Adrenal gland (tissue), 12 donors: Measurements from ENCODE around the gene C4B. TPM values are rescaled to one million over a fixed set of nuclear protein-coding genes. Genes with fewer than 3 reads are reported as not detected.

ENCODE experiments used
- DNase-seq, 7 donors: peaks; one replicate each; pipeline ENCODE4 v3.0.0-alpha.2; 2019 to 2020
- H3K27ac ChIP-seq, 5 donors: fragments of 200-600 bp; sonication (generic) in 4 of 5; 1 replicate in 3 of 5; 2 replicates in 2 of 5; pipeline versions ENCODE4 v1.5.1 to v1.8.0; 2016 to 2020; ENCODE audit warnings: mild to moderate bottlenecking in 1 of 5
- H3K27me3 ChIP-seq: fragments of 200-600 bp; 2 replicates; pipeline ENCODE4 v1.8.0; 2021
- H3K36me3 ChIP-seq, 2 donors: fragments of 200-600 bp; replicated peaks in 1 of 2; 1 replicate in 1 of 2; 2 replicates in 1 of 2; pipeline versions ENCODE4 v1.5.1 to v1.8.0; 2018 to 2022
- H3K4me1 ChIP-seq, 2 donors: fragments of 200-600 bp; replicated peaks in 1 of 2; 1 replicate in 1 of 2; 2 replicates in 1 of 2; pipeline versions ENCODE4 v1.5.1 to v1.8.0; 2018 to 2021
- H3K4me3 ChIP-seq, 4 donors: fragments of 200-600 bp; sonication (generic) in 3 of 4; one replicate each; pipeline ENCODE4 v1.5.1; 2016 to 2018
- H3K9me3 ChIP-seq, 3 donors: fragments of 200-600 bp; sonication (generic) in 1 of 3; replicated peaks in 1 of 3; 1 replicate in 2 of 3; 2 replicates in 1 of 3; pipeline versions ENCODE4 v1.5.1 to v1.8.0; 2016 to 2021
- POLR2A ChIP-seq, 2 donors: fragments of 450-650 bp; IDR thresholded peaks; one replicate each; pipeline ENCODE4 v1.6.1; 2017; ENCODE audit warnings: antibody characterized with exemption in 2 of 2, mild to moderate bottlenecking in 2 of 2, moderate library complexity in 1 of 2
- WGBS, 4 donors: extraction: QIAGEN DNeasy Blood & Tissue Kit in 2 of 4; methylation state at CpG; one replicate each; pipeline versions ENCODE4 v1.1.5 to v1.1.7; 2013 to 2017; 5-methylcytosine and 5-hydroxymethylcytosine counted together
- intact Hi-C, 2 donors: fragments of 100-400 bp; cut with DNase I; formaldehyde crosslinking; loops; one replicate each; pipeline versions ENCODE4 v1.14.1 to v1.15.0; 2022 to 2023
- polyA plus RNA-seq, 3 donors: library from polyadenylated mRNA; stranded (reverse); fragments of 200-250 nt in 2 of 3; fragments of 350-450 nt in 1 of 3; fragmentation: Illumina TruSeq in 1 of 3; extraction: RNeasy Lipid Tissue Mini Kit (QIAGEN cat#74804) in 1 of 3; gene quantifications; one replicate each; pipeline ENCODE4 v1.2.3, GENCODE V29; 2013 to 2014
- small RNA-seq, 2 donors: library from RNA; depleted of rRNA; stranded (forward); fragments of <200 nt; gene quantifications; one replicate each; pipeline ENCODE3, GENCODE V24; 2016
- total RNA-seq, 9 donors: library from RNA; depleted of rRNA in 4 of 9; stranded (reverse); fragments of >200 nt in 4 of 9; fragments of 120-200 nt in 1 of 9; fragmentation: NEBNext Ultra II Directional in 1 of 9; extraction: Animal tissue kit (Norgen Biotek cat#: 25700) in 1 of 9; gene quantifications; one replicate each; pipeline versions ENCODE4 v1.1.0 to v1.2.4, GENCODE V29; 2013 to 2023
- TF ChIP-seq, protein P1 (sequence below), 6 experiments: fragments of 450-650 bp in 4 of 6; fragments of 200-600 bp in 2 of 6; sonication (generic) in 1 of 6; IDR thresholded peaks; 1 replicate in 5 of 6; 2 replicates in 1 of 6; pipeline versions ENCODE4 v1.5.1 to v1.8.0; 2016 to 2021; ENCODE audit warnings: antibody characterized with exemption in 6 of 6, mild to moderate bottlenecking in 2 of 6, moderate library complexity in 1 of 6
- donor health status: healthy with polysubstance abuse.
- donor health status: Bipolar disorder and iron deficiency.
- donor health status: DM: yes; HTN: yes; CAD: no.
- donor health status: DM: no; HTN: no; CAD: no.
- donor health status: DM: no; HTN: no; CAD: no.
- donor health status: DM: yes; HTN: yes; CAD: no.

The C4B gene
- total and polyA plus RNA-seq, 12 donors: 236 to 5,092 (median 1,284) TPM

- intact Hi-C loops: no loop called here
- Histone ChIP-seq H3K4me3 (no peak overlapping the region), H3K27me3 (no peaks in the 10 kb centered on the region), H3K27ac (peak overlapping the region in 3 of 5 donors; percentile 7 to 87 (median 62)), H3K36me3 (no peaks in the 10 kb centered on the region), H3K9me3 (no peaks in the 10 kb centered on the region), H3K4me1 (peaks cover 28 to 53% of the 10 kb centered on the region in 2 donors)
- 54 to 79% (median 67%) methylated on average over 9 of the region's 9 CpGs for WGBS, 4 donors
- DNase-seq: peak in 6 of 7 donors; percentile 64 to 80 (median 72)
- TF ChIP-seq, protein P1, sequence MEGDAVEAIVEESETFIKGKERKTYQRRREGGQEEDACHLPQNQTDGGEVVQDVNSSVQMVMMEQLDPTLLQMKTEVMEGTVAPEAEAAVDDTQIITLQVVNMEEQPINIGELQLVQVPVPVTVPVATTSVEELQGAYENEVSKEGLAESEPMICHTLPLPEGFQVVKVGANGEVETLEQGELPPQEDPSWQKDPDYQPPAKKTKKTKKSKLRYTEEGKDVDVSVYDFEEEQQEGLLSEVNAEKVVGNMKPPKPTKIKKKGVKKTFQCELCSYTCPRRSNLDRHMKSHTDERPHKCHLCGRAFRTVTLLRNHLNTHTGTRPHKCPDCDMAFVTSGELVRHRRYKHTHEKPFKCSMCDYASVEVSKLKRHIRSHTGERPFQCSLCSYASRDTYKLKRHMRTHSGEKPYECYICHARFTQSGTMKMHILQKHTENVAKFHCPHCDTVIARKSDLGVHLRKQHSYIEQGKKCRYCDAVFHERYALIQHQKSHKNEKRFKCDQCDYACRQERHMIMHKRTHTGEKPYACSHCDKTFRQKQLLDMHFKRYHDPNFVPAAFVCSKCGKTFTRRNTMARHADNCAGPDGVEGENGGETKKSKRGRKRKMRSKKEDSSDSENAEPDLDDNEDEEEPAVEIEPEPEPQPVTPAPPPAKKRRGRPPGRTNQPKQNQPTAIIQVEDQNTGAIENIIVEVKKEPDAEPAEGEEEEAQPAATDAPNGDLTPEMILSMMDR (IDR thresholded peaks at IDR 0.05): no peak
- TF ChIP-seq POLR2A (IDR thresholded peaks at IDR 0.05): no peak
Measured at GRCh38 chr6:32082935-32083334, 68.3 kb downstream of the C4B start.

DNA sequence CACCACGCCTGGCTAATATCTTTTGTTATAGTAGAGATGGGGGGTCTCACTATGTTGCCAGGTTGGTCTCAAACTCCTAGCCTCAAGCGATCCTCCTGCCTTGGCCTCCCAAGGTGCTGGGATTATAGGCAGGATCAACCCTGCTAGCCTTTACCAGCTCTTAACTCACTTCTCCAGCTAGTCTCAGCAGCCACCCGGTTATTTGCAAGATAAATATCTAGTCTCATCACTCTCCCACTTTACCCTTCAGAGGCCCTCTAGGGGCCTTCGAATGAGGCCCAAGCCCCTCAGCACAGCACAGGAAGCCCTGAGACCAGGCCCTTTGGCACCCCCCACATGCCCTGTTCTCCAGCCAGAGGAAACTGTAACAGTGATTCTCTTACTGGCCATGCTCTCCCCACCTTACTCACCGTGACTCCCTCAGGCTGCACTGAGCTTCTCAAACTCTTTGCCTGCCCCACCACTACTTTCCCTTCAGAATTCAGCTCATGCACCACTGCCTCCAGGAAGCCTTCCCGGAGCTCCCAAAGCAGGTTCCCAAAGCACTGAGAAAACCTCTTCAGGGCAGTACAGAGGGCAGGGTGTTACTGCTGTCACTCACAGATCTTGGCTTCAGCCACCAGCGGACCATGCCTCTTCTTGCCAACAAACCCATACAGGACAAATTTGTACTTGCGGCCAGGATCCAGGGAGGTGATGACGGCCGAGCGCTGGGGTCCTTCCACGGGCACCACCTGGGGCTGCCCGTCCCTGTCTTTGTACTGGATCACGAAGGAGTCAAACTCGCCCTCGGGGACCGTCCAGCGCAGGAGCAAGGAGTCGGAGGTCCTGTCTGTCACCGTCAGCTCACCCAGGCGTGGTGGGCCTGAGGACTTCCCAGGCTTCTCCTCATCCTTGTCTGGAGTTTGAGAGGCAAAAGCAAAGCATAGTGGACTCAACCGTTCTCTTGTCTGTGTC, 69.5 kb downstream of the C4B start:
- DNase-seq: no peak
- intact Hi-C loops: no loop called here
- TF ChIP-seq POLR2A (IDR thresholded peaks at IDR 0.05): no peak
- TF ChIP-seq, protein P1 (IDR thresholded peaks at IDR 0.05): no peak
- Histone ChIP-seq H3K9me3 (no peaks in the 10 kb centered on the region), H3K4me3 (no peak overlapping the region), H3K36me3 (no peaks in the 10 kb centered on the region), H3K4me1 (peaks cover 24 to 48% of the 10 kb centered on the region in 2 donors), H3K27me3 (no peaks in the 10 kb centered on the region), H3K27ac (peak overlapping the region in 2 of 5 donors; percentile 7 to 87)
- 92 to 94% (median 94%) methylated on average over 15 to 22 of the region's 22 CpGs for whole genome bisulfite sequencing, 4 donors

GRCh38 chr6:32084780-32085179, 70.2 kb downstream of the C4B start:
- 85 to 98% (median 92%) methylated on average over 2 of the region's 2 CpGs for WGBS, 4 donors
- Histone ChIP-seq H3K9me3 (no peaks in the 10 kb centered on the region), H3K4me3 (no peak overlapping the region), H3K27ac (peak overlapping the region in 1 of 5 donors; percentile 87), H3K4me1 (peaks cover 22 to 41% of the 10 kb centered on the region in 2 donors), H3K27me3 (no peaks in the 10 kb centered on the region), H3K36me3 (no peaks in the 10 kb centered on the region)
- TF ChIP-seq, protein P1 (IDR thresholded peaks at IDR 0.05): no peak
- no peak for TF ChIP-seq POLR2A (IDR thresholded peaks at IDR 0.05)
- intact Hi-C loops: no loop called here
- DNase-seq: no peak

Small RNA genes lying within 50 kb of the gene (small RNA-seq; reads per million reads assigned to genes)
- 0 reads per million in 2 donors for gene RNA5SP206

Other genes with a start within 250 kb of the C4B start
- 1 to 10 TPM in 2 of 9 donors, under 1 TPM in 7; 0.17 to 2.3 (median 0.36) TPM for gene VWA7, start 237.5 kb upstream of the C4B start, total RNA-seq
- 1 to 10 TPM in 2 of 3 donors, under 1 TPM in 1; 0.74 to 8.1 (median 1.1) TPM for gene VWA7, start 237.5 kb upstream of the C4B start, polyA plus RNA-seq
- 10 to 100 TPM; 15.0 to 90.8 (median 54.9) TPM for gene VARS1, start 219.0 kb upstream of the C4B start, total RNA-seq
- 10 to 100 TPM; 58.6 to 74.6 (median 59.2) TPM for gene VARS1, start 219.0 kb upstream of the C4B start, polyA plus RNA-seq
- 10 to 100 TPM; 29.2 to 61.3 (median 43.5) TPM for gene LSM2, start 207.8 kb upstream of the C4B start, total RNA-seq
- gene LSM2, start 207.8 kb upstream of the C4B start, polyA plus RNA-seq: 10 to 100 TPM; 28.0 to 55.2 (median 42.8) TPM
- gene HSPA1L, start 199.5 kb upstream of the C4B start, total RNA-seq: 1 to 10 TPM in 8 of 9 donors, under 1 TPM in 1; 0.79 to 4.3 (median 1.9) TPM
- gene HSPA1L, start 199.5 kb upstream of the C4B start, polyA plus RNA-seq: 1 to 10 TPM; 1.0 to 5.3 (median 1.1) TPM
- gene HSPA1A, start 199.3 kb upstream of the C4B start, total RNA-seq: 100 to 1,000 TPM; 102 to 261 (median 211) TPM
- gene HSPA1A, start 199.3 kb upstream of the C4B start, polyA plus RNA-seq: 10 to 100 TPM; 48.5 to 89.4 (median 84.3) TPM
- gene HSPA1B, start 187.1 kb upstream of the C4B start, total RNA-seq: 100 to 1,000 TPM; 156 to 424 (median 265) TPM
- 100 to 1,000 TPM in 1 of 3 donors, 10 to 100 TPM in 2; 29.0 to 102 (median 38.6) TPM for gene HSPA1B, start 187.1 kb upstream of the C4B start, polyA plus RNA-seq
- gene NEU1, start 152.0 kb upstream of the C4B start, total RNA-seq: 100 to 1,000 TPM; 101 to 178 (median 118) TPM
- 10 to 100 TPM; 57.8 to 94.7 (median 85.9) TPM for gene NEU1, start 152.0 kb upstream of the C4B start, polyA plus RNA-seq
- gene SLC44A4, start 135.8 kb upstream of the C4B start, total RNA-seq: 10 to 100 TPM in 7 of 9 donors, 1 to 10 TPM in 2; 1.2 to 30.1 (median 16.4) TPM
- 1 to 10 TPM; 4.7 to 7.7 (median 5.1) TPM for gene SLC44A4, start 135.8 kb upstream of the C4B start, polyA plus RNA-seq
- gene EHMT2, start 117.1 kb upstream of the C4B start, total RNA-seq: 10 to 100 TPM; 22.5 to 67.6 (median 43.1) TPM
- gene EHMT2, start 117.1 kb upstream of the C4B start, polyA plus RNA-seq: 100 to 1,000 TPM in 1 of 3 donors, 10 to 100 TPM in 2; 16.8 to 107 (median 59.4) TPM
- 10 to 100 TPM in 1 of 9 donors, 1 to 10 TPM in 6, under 1 TPM in 2; 0.69 to 14.5 (median 3.3) TPM for gene ZBTB12, start 112.7 kb upstream of the C4B start, total RNA-seq
- 1 to 10 TPM; 1.7 to 4.8 (median 2.6) TPM for gene ZBTB12, start 112.7 kb upstream of the C4B start, polyA plus RNA-seq
- 100 to 1,000 TPM in 1 of 9 donors, 10 to 100 TPM in 7, 1 to 10 TPM in 1; 4.6 to 107 (median 38.8) TPM for gene C2, start 87.1 kb upstream of the C4B start, total RNA-seq
- 10 to 100 TPM; 13.3 to 25.0 (median 19.0) TPM for gene C2, start 87.1 kb upstream of the C4B start, polyA plus RNA-seq
- gene CFB, start 68.7 kb upstream of the C4B start, total RNA-seq: 100 to 1,000 TPM in 2 of 9 donors, 10 to 100 TPM in 6, under 1 TPM in 1; 0.78 to 166 (median 23.2) TPM
- gene CFB, start 68.7 kb upstream of the C4B start, polyA plus RNA-seq: 10 to 100 TPM; 10.2 to 76.4 (median 60.6) TPM
- gene NELFE, start 55.8 kb upstream of the C4B start, total RNA-seq: 100 to 1,000 TPM in 3 of 9 donors, 10 to 100 TPM in 6; 64.4 to 107 (median 94.5) TPM
- 100 to 1,000 TPM in 2 of 3 donors, 10 to 100 TPM in 1; 89.9 to 117 (median 106) TPM for gene NELFE, start 55.8 kb upstream of the C4B start, polyA plus RNA-seq
- gene SKIC2, start 55.6 kb upstream of the C4B start, total RNA-seq: 100 to 1,000 TPM in 4 of 9 donors, 10 to 100 TPM in 5; 29.9 to 231 (median 80.4) TPM
- gene SKIC2, start 55.6 kb upstream of the C4B start, polyA plus RNA-seq: 100 to 1,000 TPM in 2 of 3 donors, 10 to 100 TPM in 1; 38.8 to 330 (median 243) TPM
- gene DXO, start 42.7 kb upstream of the C4B start, total RNA-seq: 10 to 100 TPM; 19.9 to 57.1 (median 44.6) TPM
- 100 to 1,000 TPM in 1 of 3 donors, 10 to 100 TPM in 2; 38.7 to 102 (median 83.7) TPM for gene DXO, start 42.7 kb upstream of the C4B start, polyA plus RNA-seq
- 1,000 to 10,000 TPM in 6 of 9 donors, 100 to 1,000 TPM in 3; 547 to 2,285 (median 1,171) TPM for gene C4A, start 32.7 kb upstream of the C4B start, total RNA-seq
- 1,000 to 10,000 TPM in 1 of 3 donors, 100 to 1,000 TPM in 2; 212 to 1,408 (median 665) TPM for gene C4A, start 32.7 kb upstream of the C4B start, polyA plus RNA-seq
- 1,000 to 10,000 TPM in 8 of 9 donors, 100 to 1,000 TPM in 1; 780 to 6,352 (median 2,415) TPM for gene CYP21A2, start 23.6 kb downstream of the C4B start, total RNA-seq
- 1,000 to 10,000 TPM in 2 of 3 donors, 100 to 1,000 TPM in 1; 528 to 4,039 (median 2,532) TPM for gene CYP21A2, start 23.6 kb downstream of the C4B start, polyA plus RNA-seq
- gene TNXB, start 94.5 kb downstream of the C4B start, total RNA-seq: 100 to 1,000 TPM; 105 to 403 (median 213) TPM
- gene TNXB, start 94.5 kb downstream of the C4B start, polyA plus RNA-seq: 100 to 1,000 TPM in 2 of 3 donors, 10 to 100 TPM in 1; 19.6 to 506 (median 248) TPM
- gene ATF6B, start 113.5 kb downstream of the C4B start, total RNA-seq: 100 to 1,000 TPM in 2 of 9 donors, 10 to 100 TPM in 7; 17.7 to 109 (median 35.7) TPM
- 100 to 1,000 TPM in 1 of 3 donors, 10 to 100 TPM in 2; 42.3 to 136 (median 67.3) TPM for gene ATF6B, start 113.5 kb downstream of the C4B start, polyA plus RNA-seq
- gene FKBPL, start 115.5 kb downstream of the C4B start, total RNA-seq: 1 to 10 TPM; 1.6 to 8.9 (median 5.9) TPM
- gene FKBPL, start 115.5 kb downstream of the C4B start, polyA plus RNA-seq: 1 to 10 TPM; 4.9 to 6.1 (median 6.0) TPM
- gene PRRT1, start 137.1 kb downstream of the C4B start, total RNA-seq: 1 to 10 TPM in 6 of 9 donors, under 1 TPM in 2, not detected in 1; 0.22 to 4.8 (median 2.0) TPM
- gene PRRT1, start 137.1 kb downstream of the C4B start, polyA plus RNA-seq: 10 to 100 TPM in 2 of 3 donors, 1 to 10 TPM in 1; 1.6 to 26.0 (median 14.7) TPM
- gene PPT2, start 139.3 kb downstream of the C4B start, total RNA-seq: 10 to 100 TPM; 10.4 to 33.6 (median 30.1) TPM
- 10 to 100 TPM; 15.8 to 19.9 (median 16.5) TPM for gene PPT2, start 139.3 kb downstream of the C4B start, polyA plus RNA-seq
- gene EGFL8, start 149.8 kb downstream of the C4B start, total RNA-seq: 10 to 100 TPM in 3 of 9 donors, 1 to 10 TPM in 6; 1.3 to 22.1 (median 8.7) TPM
- gene EGFL8, start 149.8 kb downstream of the C4B start, polyA plus RNA-seq: 100 to 1,000 TPM in 1 of 3 donors, 10 to 100 TPM in 1, 1 to 10 TPM in 1; 4.6 to 103 (median 54.4) TPM
- gene AGPAT1, start 161.3 kb downstream of the C4B start, total RNA-seq: 10 to 100 TPM; 51.9 to 91.9 (median 66.9) TPM
- gene AGPAT1, start 161.3 kb downstream of the C4B start, polyA plus RNA-seq: 10 to 100 TPM; 63.5 to 75.8 (median 70.1) TPM
- 100 to 1,000 TPM in 7 of 9 donors, 10 to 100 TPM in 2; 90.6 to 146 (median 115) TPM for gene RNF5, start 163.6 kb downstream of the C4B start, total RNA-seq
- 100 to 1,000 TPM in 1 of 3 donors, 10 to 100 TPM in 2; 47.2 to 120 (median 93.2) TPM for gene RNF5, start 163.6 kb downstream of the C4B start, polyA plus RNA-seq
- gene AGER, start 169.5 kb downstream of the C4B start, total RNA-seq: 1 to 10 TPM in 8 of 9 donors, not detected in 1; 1.4 to 9.7 (median 3.1) TPM
- gene AGER, start 169.5 kb downstream of the C4B start, polyA plus RNA-seq: 10 to 100 TPM in 2 of 3 donors, 1 to 10 TPM in 1; 1.7 to 63.9 (median 18.1) TPM
- 100 to 1,000 TPM in 1 of 9 donors, 10 to 100 TPM in 8; 34.4 to 109 (median 53.3) TPM for gene PBX2, start 175.4 kb downstream of the C4B start, total RNA-seq
- 100 to 1,000 TPM in 1 of 3 donors, 10 to 100 TPM in 2; 46.6 to 211 (median 85.1) TPM for gene PBX2, start 175.4 kb downstream of the C4B start, polyA plus RNA-seq
- gene GPSM3, start 177.8 kb downstream of the C4B start, total RNA-seq: 10 to 100 TPM in 8 of 9 donors, 1 to 10 TPM in 1; 3.8 to 40.3 (median 17.6) TPM
- 10 to 100 TPM in 2 of 3 donors, 1 to 10 TPM in 1; 4.8 to 32.2 (median 15.9) TPM for gene GPSM3, start 177.8 kb downstream of the C4B start, polyA plus RNA-seq
- 10 to 100 TPM in 8 of 9 donors, 1 to 10 TPM in 1; 7.1 to 34.4 (median 17.6) TPM for gene NOTCH4, start 209.3 kb downstream of the C4B start, total RNA-seq
- 100 to 1,000 TPM in 1 of 3 donors, 10 to 100 TPM in 1, 1 to 10 TPM in 1; 9.1 to 136 (median 54.2) TPM for gene NOTCH4, start 209.3 kb downstream of the C4B start, polyA plus RNA-seq